ENCODE results near the gene WLS.
"Not testable (repeated sequence)": the region's sequence is repeated elsewhere in the genome, so short reads cannot be mapped to it uniquely, and the experiment has no call there.

WLS gene

DNA sequence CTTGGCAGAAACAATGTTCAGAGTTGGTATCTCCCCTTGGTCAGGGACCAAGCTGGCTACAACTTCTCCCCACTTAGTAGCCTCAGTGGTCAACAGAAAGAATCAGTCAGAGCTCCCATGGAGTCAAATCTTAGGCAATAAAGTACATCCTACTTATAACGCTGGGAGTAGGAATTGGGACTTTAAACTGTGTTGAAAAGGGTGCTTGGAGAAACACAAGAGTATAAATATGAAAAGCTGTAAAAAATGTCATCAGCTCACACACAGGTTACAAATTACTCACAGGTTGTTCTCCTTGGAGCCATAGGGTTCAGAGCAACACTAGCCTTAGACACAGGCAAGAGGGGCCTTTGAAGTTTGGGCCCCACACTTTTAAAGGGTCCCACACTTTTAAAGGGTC, 67.4 kb downstream of the WLS start:
- DNase-seq (ENCODE audit: extremely low read depth, low read depth), result no peak
- TF ChIP-seq, protein P1, sequence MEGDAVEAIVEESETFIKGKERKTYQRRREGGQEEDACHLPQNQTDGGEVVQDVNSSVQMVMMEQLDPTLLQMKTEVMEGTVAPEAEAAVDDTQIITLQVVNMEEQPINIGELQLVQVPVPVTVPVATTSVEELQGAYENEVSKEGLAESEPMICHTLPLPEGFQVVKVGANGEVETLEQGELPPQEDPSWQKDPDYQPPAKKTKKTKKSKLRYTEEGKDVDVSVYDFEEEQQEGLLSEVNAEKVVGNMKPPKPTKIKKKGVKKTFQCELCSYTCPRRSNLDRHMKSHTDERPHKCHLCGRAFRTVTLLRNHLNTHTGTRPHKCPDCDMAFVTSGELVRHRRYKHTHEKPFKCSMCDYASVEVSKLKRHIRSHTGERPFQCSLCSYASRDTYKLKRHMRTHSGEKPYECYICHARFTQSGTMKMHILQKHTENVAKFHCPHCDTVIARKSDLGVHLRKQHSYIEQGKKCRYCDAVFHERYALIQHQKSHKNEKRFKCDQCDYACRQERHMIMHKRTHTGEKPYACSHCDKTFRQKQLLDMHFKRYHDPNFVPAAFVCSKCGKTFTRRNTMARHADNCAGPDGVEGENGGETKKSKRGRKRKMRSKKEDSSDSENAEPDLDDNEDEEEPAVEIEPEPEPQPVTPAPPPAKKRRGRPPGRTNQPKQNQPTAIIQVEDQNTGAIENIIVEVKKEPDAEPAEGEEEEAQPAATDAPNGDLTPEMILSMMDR (IDR thresholded peaks at IDR 0.05; ENCODE audit: low read depth, low read length), result no peak

DNA sequence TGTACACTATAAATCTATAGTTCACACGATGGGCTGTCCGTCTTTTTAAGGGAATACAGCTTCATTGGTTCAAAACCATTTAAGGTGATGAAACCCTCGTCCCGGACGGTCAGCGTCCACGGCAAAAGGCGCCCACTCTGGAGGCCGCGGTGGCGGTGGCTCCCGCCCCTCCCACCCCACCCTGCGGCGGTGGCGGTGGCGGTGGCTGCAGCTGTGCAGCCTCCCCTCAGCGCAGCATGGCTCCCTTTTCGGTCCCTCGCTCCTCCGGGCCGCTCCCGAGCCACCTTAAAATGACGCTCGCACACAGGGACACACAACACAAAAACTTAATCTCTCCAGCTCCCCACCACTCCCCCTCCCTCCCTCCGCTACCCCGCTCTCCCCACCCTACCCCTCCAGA, 69.1 kb downstream of the WLS start:
- TF ChIP-seq, protein P1 (IDR thresholded peaks at IDR 0.05; ENCODE audit: low read depth, low read length), result no peak
- DNase-seq (ENCODE audit: extremely low read depth, low read depth), result no peak

DNA sequence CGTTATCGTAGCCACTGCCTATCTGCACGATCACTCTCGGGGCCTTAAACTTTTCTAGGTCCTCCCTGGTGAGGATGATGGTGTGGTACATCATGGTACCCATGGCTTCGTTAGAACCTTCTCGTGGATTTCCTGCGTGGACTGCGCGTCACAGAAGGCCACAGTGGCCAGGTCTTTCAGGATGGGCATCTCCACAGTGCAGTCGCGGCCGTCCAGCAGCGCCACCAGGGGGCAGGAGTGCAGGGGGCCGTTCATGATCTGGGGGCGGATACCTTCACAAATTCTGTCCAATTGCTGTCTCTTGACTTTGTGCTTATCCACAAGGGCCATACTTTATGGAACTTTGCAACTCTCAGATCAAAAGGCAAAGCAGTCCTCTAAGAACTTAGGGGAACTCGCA, 69.6 kb downstream of the WLS start:
- TF ChIP-seq, protein P1 (IDR thresholded peaks at IDR 0.05; ENCODE audit: low read depth, low read length), result no peak; the same call in none of the 2 replicates
- no peak for DNase-seq (ENCODE audit: extremely low read depth, low read depth)

DNA sequence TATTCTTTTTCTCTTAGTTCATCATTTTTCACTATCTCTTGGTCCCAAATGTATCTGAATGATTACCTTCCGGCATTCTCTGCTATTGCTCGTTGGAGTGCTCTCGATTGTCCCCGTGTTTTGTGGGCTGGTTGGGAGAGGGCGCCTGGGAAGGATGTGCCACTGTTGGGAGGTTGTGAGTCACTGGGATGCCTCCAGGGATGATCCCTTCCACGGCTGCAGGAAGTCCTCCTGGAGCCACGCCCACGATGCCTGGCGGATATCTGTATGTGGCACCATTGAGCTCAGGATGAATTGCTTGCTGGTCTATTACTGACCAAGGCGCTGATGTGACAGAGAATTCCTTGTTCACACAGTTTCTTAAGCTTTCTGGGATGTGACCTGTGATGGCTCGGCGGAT, 70.7 kb downstream of the WLS start:
- DNase-seq (ENCODE audit: extremely low read depth, low read depth), result not testable (repeated sequence)

DNA sequence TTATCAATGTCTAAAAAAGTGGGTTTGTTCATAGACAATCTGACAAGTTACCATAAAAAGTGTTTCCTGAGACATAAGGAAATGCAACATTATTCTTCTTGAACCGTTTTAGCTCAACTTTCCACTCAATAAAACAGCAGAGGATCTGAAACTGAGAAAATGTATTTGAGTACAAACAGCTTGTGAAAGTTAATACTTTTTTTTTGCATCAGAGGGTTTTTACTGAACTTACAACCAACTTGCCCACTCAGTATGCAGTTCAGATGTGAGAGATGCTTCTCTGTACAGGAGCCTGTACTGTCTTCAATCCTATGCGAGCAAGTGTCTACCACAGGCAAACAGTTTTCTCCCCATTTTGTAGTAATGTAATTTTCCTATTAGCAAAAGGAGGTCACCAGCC, 71.4 kb downstream of the WLS start:
- not testable (repeated sequence) for DNase-seq (ENCODE audit: extremely low read depth, low read depth)

DNA sequence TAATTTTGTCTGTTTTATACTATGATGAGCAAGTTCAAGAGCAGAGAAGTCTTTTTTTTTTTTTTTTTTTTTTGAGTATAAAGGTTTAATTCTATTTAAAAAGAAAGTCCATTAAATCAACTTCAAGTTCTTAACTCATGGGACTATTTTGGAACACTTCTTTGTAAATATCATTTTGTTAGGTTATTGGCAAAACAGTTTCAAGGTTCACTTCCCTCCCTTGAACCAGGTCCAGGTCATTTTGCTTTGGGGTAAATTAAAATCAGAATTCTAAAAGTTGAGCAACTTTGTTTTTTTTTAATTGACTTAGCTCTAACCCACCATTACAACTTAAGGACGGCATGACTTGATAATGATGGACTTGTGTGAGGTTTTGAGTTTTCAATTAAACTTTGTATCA, 72.3 kb downstream of the WLS start:
- DNase-seq (ENCODE audit: extremely low read depth, low read depth), result no peak
- TF ChIP-seq, protein P1 (IDR thresholded peaks at IDR 0.05; ENCODE audit: low read depth, low read length), result no peak

DNA sequence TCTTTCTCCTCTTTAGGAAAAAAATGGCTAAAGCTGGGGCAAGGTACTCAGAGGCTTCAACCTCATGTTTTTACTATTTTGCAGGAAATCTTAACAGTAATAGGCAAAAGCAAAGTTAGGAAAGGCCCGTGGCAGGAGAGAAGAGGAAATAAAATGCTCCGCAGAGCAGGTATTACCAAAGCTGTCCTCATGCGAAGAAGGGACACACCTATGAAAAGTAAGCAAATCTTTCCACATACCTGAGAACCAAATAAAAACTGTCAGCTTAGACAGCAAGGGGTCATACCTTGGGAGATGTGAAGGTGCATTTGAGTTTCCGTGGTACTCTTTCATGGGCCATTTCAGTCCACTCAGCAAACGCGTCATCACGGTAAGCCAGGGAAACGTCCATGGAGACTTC, 73.5 kb downstream of the WLS start:
- TF ChIP-seq, protein P1 (IDR thresholded peaks at IDR 0.05; ENCODE audit: low read depth, low read length), result no peak
- DNase-seq (ENCODE audit: extremely low read depth, low read depth), result no peak

DNA sequence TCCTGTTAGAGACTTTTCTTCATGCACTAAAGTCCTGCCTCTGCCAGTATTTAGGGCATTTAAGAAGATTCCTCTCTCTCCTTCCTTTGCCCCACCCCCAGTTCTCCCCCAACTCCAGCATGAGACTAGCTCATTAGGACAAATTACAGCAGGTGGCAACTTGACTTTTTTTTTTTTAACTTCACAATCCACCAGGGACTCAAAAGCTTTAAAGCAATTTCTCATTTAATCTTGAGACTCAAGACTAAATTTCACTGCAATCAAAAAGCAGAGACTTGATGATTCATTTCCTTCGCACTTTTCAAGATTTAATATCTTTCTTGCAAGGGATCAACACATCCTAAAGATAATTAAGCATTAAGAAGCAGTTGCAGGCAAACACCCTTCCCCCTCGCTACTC, 74.9 kb downstream of the WLS start:
- TF ChIP-seq, protein P1 (IDR thresholded peaks at IDR 0.05; ENCODE audit: low read depth, low read length), result no peak
- no peak for DNase-seq (ENCODE audit: extremely low read depth, low read depth)

DNA sequence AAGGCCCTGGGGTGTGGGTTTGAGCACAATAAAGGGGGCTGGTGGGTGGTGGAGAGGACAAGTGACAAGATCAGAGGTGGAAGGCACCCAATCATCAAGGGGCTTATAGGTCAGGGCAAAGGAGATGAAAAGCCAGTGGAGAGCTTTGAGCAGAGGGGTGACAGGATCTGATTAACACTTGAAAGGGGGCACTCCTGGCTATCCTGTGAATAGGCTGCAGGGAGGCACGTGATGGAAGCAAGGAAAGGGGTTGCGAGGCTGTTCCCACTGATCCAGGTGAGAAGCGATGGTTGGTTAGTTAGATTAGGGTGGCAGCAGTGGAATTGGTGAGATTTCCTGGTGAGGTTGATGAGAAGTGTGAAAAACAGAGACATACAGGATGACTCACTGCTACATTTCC, 80.6 kb downstream of the WLS start:
- DNase-seq (ENCODE audit: extremely low read depth, low read depth), result no peak
- TF ChIP-seq, protein P1 (IDR thresholded peaks at IDR 0.05; ENCODE audit: low read depth, low read length), result no peak
